ELF-1 (cell line): ENCODE measurements around the gene OR13J1.
"Not testable (repeated sequence)": the region's sequence is repeated elsewhere in the genome, so short reads cannot be mapped to it uniquely, and the experiment has no call there.

Source experiments
- DNase-seq: peaks from one replicate; pipeline ENCODE4 v3.0.0-alpha.2; 2016; ENCODE audit warnings: low read depth, low spot score

The OR13J1 gene

DNA sequence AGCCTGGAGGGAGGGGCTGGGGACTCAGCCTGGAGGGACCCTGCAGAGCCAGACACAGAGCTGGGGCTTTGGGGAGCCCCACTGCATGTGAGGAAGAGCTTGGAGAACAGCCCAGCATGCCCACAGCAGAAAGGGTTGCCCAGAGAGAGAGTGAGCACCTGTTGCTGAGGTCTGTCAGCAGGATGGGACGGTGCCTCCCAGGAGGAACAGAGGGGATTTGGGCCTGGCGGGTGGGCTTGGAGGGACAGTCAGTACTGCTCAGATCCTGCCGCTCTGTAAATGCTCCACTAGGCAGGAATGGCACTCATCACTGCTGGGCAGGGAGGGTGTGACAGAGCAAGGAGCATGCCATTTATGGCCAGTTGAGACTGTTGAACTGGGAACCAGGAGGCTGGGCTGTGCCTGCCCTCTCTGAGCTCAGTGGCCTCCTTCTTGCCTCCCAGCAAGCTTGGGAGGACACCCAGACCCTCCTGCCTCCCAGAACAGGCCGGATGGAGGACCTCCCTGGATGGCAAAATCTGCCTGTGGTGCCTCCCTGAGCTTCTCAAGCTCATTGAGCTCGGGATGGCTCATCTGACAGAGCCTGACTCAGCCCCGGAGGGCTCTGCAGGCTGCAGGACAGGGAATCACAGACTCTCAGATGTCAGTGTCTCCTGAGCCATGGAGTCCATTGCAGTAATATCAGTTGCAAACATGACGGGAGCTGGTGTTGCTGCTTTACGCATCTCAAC lies 35.0 kb upstream of the OR13J1 start:
- DNase-seq: no peak

DNA sequence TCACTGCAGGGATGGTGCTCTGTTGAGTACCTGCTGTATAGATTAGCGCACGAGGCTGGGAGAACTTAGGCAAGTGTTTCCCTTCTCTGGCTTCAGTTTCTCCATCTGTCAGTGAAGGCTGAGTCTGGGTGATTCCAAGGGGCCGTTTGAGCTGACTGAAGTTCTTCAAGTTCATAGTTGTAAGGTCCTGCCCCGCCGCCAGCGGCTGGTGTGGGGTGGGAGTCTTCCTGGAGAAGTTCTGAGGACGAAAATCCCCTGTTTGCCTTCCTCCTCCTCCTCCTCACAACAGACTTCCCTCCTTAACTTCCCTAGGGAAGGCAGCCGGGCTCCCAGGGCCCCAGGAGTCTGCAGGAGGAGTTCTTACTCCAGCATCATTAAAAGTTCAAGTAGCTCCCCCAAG lies 34.1 kb upstream of the OR13J1 start:
- DNase-seq: no peak

DNA sequence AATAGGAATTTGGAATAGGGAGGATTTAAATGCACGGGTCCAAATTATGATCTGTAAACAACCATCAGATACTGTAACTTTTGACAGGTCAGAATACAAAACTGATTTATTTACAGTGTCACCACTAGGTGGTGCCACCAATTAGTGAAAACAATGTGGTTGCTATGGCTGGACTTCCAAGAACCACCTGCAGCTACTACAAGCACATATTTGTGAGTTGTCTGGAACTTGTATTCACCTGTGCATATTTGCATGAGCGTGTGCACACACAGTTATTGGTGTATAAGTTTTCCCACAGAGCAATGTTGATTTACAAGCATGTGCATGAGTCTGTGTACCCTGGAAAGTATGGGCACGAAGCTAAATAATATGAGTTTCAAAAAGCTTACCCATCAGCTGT lies 32.8 kb upstream of the OR13J1 start:
- DNase-seq: no peak

DNA sequence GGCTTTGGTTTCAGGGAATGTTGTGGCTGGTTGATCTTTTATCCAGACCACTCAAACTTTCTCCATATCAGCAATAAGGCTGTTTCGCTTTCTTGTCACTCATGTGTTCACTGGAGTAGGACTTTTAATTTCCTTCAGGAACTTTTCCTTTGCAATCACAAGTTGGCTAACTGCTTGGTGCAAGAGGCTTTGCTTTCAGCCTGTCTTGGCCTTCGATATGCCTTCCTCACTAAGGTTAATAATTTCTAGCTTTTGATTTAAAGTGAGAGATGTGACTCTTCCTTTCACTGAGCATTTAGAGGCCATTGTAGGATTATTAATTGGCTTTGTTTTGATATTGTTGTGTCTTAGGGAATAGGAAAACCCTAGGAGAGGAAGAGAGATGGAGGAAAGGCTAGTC lies 28.8 kb upstream of the OR13J1 start:
- no peak for DNase-seq

DNA sequence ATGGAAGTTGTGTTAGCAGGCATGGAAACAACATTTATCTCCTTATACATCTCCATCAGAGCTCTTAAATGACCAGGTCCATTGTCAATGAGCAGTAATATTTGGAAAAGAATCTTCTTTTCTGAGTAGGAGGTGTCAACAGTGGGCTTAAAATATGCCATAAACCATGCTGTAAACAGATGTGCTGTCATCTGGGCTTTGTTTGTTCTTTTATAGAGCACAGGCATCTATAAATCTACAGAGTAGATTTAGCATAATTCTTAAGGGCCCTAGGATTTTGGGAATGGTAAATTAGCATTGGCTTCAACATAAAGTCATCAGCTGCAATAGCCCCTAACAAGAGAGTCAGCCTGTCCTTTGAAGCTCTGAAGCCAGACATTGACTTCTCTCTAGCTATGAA lies 28.1 kb upstream of the OR13J1 start:
- no peak for DNase-seq

DNA sequence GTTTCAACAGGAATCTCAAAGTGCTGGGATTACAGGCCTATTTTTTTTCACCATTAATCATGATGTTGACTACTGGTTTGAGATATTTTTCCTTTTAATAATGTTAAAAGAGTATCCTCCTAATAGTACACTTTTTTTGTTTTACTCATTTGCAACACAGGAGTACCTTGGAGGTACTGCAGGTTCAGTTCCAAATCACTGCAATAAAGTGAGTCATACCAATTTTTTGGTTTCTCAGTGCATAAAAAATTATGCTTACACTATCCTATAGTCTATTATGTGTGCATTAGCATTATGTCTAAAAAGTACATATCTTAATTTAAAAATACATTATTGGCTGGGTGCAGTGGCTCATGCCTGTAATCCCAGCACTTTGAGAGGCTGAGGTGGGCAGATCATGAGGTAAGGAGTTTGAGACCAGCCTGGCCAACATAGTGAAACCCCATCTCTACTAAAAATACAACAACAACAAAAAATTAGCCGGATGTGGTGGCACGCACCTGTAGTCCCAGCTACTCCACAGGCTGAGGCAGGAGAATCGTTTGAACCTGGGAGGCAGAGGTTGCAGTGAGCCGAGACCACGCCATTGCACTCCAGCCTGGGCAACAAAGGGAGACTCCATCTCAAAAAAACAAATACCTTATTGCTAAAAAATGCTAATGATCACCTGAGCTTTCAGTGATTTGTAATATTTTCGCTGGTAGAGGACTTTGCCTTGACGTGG lies 27.3 kb upstream of the OR13J1 start:
- not testable (repeated sequence) for DNase-seq

DNA sequence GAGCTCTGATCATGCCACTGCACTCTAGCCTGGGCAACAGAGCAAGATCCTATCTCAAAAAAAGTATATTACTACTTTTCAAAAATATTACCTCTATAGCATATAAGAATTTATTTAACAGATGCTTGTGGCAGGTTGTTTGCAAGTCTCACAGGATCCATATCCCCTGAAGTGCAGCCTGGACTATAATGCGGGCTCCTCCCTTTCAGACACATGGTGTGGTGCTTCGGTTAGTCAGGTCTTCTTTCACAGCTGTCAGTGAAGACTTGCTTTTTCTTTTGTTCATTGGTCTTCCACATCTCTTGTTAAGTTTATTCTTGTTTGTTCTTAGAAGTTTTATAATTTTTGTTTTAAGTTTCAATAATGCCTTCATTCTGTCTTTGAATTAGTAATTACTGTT lies 26.4 kb upstream of the OR13J1 start:
- no peak for DNase-seq

DNA sequence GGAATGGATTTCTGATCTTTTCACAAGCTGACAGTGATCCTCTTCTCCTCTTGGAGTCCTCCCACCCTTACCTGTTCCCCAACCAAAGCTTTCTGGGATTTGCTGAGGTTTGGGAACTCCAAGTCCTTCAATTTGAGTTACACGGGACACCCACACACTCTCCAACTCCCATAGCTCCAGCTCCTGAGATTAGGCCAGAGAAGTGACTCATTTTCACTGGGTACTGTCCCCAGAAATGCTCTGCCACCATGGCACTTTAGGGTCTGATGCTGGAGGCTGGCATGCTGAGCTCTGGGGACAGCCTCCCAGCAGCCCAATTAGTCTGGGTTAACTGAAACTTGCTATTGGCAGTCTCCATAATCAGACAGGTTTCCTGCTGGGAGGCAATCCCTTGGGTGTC lies 21.9 kb upstream of the OR13J1 start:
- no peak for DNase-seq

DNA sequence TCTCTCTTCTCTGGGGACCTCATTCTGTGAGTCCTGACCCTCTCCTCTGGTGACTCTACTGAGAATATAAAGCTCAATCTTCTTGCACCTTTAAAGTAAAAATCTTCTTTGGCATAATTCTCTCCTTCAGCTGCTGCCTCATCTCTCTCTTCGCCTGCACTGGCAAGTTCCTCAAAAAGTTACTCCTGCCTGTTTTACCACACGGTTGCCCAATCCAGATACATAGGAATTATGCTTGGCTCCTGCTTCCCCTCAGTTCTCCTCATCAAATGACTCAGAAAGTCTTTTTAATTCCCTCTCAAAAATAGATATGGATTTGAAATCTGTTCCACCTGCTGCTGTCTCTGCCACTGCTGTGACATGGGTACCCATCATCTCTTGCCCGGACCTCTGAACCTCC lies 21.4 kb upstream of the OR13J1 start:
- DNase-seq: no peak

DNA sequence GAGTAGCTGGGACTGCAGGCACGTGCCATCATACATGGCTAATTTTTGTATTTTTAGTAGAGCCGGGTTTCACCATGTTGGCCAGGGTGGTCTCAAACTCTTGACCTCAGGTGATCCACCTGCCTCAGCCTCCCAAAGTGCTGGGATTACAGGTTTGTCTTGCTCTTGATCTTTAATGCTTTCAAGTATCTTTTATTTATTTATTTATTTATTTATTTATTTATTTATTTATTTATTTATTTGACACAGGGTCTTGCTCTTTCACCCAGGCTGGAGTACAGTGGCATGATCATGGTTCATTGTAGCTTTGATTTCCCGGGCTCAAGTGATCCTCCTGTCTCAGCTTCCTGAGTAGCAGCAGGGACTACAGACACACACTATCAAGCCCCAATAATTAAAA lies 14.7 kb upstream of the OR13J1 start:
- not testable (repeated sequence) for DNase-seq

DNA sequence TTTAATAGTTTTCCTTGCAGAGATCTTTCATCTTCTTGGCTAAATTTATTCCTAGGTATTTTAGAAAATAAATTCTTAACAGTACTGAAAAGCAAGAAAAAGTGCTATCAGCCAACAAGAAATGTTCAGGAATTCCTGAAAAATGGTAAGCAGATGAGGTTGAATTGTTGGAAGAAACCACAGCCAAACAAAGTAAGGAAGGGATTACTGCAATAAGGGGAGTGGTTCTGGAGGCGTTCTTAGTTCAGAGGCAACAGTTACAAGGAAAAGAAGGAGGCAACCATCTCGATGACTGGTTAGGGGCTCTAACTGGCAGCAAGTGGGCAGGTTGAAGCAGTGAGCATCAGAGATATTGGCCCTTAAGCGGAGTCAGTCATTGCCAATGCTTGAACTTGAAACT lies 12.8 kb upstream of the OR13J1 start:
- DNase-seq: no peak

DNA sequence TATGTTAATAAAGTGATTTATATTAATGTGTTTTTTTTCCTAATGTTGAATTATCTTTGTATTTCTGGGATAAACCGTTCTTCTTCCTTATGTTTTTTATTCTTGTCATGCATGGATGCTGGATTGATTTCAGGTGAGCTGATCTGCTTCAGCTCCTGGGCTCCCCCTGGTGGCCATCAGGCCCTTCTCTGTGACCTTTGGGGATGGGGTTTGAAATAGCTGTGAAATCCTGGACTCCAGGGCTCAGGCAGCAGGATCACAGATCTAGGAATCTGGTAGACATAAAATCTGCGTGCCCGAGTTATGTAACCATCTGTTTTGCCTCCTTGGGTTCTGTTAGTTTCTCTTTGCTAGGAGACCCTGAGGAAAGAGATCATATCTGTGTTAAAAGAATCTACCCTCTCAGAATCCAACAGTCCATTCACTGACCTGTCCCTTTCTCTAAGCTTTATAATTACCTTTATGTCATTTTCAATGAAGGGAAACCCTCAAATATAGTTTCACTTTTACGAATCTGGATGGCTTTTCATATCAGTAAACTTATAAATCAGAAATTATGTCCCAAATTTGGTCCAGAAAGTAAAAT lies 12.2 kb upstream of the OR13J1 start:
- DNase-seq: peak; percentile 81

DNA sequence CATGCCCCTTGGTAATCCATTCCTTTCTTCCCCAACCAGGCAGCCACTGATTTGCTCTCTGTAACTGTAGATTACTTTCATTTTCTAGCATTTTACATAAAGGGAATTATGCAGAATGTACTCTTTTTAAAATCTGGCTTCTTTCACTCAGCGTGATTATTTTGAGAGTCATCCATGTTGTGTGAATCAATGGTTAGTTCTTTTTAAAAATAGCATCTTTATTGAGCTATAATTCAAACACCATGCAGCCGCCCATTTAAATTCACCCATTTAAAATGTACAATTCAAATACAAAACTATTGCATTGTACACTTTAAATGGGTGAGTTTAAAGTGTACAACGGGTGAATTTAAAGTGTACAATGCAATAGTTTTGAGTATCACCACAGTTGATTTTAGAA lies 2.3 kb upstream of the OR13J1 start:
- DNase-seq: no peak

DNA sequence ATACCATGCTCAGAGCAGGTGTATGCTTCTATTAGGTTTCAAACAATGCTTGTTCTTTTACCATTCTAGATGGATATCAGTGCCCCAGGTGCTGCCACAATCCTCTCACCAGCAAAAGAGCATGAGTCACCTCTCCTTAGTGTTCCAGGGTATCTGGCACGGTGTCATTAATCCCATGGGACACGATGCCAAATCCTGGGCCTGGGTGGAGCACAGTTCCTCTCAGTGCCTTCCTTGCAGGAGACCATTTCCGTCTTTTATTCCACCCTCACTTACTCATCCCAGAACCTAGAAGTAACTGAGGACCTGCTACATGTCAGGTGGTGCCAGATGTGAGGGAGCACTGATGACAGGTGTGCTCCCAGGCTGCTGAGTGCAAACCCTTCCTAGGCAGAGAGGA lies 1.3 kb upstream of the OR13J1 start:
- DNase-seq: no peak

DNA sequence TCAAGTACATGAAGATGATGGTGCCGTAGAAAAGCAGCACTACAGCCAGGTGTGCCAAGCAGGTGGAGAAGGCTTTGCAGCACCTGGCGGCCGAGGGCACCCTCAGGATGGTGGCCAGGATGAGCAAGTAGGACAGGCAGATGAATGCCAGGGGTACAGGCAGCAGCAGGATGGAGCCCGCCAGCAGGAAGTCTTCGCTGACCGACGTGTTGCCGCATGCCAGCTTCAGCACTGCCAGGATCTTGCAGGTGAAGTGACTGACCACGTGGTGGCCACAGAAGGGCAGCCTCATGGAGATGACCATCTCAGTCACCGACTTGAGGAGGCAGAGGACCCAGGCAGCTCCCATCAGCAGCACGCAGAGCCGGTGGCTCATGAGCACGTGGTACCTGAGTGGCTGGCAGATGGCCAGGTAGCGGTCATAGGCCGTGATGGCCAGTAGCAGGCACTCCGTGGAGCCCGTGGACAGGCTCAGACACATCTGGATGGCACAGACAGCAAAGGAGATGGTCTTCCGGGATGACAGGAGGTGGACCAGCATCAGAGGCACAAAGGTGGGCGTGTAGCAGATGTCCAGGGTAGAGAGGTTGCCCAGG lies 482 bp downstream of the OR13J1 start:
- DNase-seq: no peak

DNA sequence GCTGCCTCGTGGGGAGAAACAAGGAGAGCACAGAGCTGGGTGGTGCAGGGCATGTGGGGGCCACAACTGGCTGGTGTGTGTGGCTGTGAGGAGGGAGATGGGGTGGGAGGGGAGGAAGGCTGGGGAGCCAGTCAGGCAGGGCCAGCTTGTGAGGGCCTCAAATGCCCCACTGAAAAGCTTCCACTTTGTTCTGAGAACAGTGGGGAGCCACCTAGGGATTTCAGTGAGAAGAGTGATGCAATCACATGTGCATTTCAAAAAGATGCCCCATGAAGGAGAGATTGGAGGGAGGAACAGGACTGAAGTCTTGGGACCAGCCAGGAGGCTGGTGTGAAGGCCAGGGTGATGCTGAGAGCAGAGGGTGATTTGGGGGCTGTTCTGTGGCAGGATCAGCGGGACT lies 1.3 kb downstream of the OR13J1 start:
- DNase-seq: no peak

DNA sequence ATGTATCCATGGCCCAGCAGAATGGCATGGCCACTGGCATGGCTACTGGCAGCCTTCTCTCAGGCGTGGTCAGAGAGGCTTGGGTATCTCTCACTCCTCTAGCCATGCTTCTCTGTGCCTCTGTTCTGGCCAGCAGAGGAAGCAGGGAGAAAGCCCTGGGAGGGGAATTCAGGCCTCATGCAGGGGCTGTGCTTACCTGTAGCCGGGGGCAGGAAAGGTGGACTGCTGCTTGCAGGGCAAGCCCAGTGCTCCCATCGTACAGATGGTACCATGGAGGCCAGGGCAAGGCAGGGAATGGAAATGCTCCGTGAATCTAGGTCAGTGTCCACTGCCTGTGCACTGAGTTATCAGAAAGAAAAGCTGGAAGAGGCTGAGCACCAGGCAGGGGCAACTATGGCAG lies 2.7 kb downstream of the OR13J1 start:
- no peak for DNase-seq

DNA sequence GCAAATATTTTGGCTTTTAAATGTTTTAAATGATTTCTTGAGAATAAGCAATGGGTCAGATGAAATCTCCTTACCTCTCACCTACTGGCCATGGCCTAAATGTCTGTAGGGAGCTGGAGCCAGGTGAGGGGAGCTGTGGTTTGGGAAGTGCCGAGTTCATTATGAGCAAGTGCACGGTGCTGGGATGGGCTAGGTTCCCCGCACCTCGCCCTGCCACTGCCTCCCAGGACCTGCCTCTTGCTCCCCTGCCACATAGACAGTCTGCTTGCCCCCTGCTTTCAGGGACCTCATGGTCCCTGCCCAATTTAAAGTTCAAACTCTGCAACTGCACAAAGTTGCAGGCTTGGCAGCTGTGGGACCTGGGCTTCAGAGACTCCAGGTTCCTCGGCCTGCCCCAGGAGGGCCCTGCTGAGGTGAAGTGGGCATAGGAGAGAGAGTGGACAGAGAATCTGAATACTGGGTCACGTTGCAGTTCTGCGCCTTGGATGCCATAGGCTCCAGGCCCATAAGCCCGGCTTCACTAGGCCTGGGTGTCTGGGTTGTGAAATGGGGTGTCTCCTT lies 5.4 kb downstream of the OR13J1 start:
- no peak for DNase-seq

DNA sequence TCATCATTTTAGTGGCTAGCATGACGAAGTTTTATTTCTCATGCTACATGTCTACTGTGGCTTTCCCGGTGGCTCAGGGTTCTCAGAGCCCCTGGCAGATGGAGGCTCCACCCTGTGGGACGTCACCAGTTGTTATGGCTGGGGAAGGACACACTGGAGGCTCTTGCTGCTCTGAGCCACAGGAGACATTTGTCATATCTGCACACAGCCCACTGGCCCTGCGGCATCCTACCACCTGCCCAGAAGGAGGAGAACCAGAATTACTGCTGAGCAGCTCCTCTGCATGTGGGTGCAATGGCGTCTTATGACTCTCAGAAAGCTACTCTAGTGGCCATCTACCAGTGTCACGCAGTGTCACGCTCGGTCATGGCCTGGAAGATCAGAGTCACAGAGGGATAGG lies 6.6 kb downstream of the OR13J1 start:
- DNase-seq: no peak

DNA sequence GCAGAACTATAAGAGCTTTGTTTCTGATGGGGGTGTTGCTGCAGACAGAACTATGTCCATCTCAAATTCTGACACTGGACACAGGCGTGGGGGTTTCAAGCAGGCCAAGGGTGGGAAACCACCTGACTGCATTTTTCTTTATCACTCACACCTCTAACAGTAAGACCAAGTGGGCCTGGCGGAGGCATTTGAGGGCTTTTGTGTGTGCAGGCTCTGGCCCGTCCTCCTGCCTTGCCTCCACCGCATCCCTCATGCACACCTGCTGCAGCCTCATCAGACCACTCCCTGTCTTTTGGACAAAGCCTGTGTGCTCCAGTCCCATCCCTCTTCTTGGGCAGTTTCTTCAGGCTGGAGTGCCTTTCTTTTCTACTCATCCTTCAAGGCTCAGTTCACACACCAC lies 7.9 kb downstream of the OR13J1 start:
- DNase-seq: no peak

DNA sequence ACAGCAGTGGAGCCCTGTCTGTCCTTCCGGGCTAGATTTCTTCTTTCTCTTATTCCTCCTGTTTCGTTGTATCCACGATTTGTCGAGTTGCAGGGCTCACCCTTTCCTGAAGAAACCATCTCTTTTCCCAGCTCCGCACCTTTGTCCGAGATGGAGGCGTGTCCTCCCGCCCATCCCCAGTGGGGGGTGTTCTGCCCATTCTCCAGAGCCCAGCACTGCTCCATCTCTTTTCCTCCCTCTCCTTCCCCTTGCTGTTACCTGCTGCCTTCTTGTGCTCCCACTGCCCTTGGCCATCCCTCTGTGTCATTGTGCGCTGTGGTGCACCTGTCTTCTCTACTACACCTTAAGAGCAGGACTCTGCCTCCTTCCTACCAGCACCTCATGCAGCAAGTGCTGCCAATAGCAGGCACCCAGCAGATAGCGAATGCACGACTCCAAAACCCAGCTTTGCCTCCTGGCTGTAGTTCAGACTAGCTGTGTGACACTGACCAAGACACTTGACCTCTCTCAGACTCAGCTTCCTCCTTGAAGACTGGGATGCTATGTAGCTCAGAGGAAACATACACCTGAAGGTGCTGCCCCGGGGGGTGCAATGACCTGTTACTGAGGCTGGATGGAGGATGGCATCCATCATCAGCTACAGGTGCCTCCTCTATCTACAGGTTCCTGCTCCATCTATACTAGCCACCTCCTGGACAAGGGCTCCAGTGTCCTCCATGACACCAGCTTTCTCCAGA lies 8.9 kb downstream of the OR13J1 start:
- DNase-seq: no peak

DNA sequence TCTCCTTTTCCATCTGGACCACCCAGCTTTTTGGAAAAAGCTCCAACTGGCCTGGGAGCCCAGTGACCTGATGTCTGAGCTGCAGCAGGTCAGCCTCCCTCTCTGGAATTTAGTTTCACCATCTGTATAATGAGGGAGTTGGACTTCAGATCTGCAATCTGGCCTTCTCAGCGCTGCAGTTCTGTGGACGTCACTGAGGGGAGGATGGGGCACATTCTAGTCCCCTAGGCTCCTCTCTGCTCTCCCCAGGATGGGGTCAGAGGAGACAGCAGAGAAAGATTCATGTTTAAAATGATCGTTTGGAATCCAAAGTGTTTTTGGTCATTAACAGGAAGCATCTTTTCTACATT lies 10.2 kb downstream of the OR13J1 start:
- DNase-seq: no peak
